ENCODE results near the gene SLC2A10.

DNA sequence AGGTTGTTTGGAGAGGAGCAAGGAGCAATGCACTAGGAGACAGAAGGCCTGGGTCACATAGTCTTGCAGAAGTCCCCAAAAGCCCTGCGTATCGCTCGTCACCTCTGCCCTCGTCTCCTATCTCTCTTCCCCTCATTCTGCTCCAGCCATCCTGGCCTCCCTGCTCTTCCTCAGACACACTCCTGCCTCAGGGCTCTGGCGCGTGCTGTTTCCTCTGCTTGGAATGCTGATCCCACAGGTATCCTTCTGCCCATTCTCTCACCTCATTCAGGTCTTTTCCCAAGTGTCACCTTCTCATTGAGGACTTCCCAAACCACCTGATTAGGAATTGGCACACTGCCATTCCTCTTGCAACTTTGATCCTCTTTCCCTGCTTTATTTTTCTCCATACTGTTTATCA is 9.0 kb upstream of the SLC2A10 start:
- TF ChIP-seq, protein P1, sequence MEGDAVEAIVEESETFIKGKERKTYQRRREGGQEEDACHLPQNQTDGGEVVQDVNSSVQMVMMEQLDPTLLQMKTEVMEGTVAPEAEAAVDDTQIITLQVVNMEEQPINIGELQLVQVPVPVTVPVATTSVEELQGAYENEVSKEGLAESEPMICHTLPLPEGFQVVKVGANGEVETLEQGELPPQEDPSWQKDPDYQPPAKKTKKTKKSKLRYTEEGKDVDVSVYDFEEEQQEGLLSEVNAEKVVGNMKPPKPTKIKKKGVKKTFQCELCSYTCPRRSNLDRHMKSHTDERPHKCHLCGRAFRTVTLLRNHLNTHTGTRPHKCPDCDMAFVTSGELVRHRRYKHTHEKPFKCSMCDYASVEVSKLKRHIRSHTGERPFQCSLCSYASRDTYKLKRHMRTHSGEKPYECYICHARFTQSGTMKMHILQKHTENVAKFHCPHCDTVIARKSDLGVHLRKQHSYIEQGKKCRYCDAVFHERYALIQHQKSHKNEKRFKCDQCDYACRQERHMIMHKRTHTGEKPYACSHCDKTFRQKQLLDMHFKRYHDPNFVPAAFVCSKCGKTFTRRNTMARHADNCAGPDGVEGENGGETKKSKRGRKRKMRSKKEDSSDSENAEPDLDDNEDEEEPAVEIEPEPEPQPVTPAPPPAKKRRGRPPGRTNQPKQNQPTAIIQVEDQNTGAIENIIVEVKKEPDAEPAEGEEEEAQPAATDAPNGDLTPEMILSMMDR (conservative IDR thresholded peaks at IDR 0.05 in 1 of 2, IDR thresholded peaks at IDR 0.05 in 1 of 2; ENCODE audit: low read depth in 1 of 2, low read length in 2 of 2), result no peak
- TF ChIP-seq EZH2 (IDR thresholded peaks at IDR 0.05; ENCODE audit: low read length, missing control alignments), result no peak
